Keratinocyte (primary cell): ENCODE data around the gene SERP1. TPM values are rescaled to one million over a fixed set of nuclear protein-coding genes. Genes with fewer than 3 reads are reported as not detected.

Experiments used
- DNase-seq: peaks from one replicate; pipeline ENCODE4 v3.0.0-alpha.2; 2011; ENCODE audit warnings: low read depth, missing footprints, low spot score
- FAIRE-seq: peaks from 2 replicates; lab custom pipeline; 2011; peaks lifted over from hg19 to GRCh38; lab: Jason Lieb, UNC
- H2AFZ ChIP-seq: 2 replicates; pipeline ENCODE4 v1.6.0; 2012; ENCODE audit warnings: low read length, control low read depth, inconsistent platforms; ENCODE audit not compliant: control insufficient read depth
- H3K27ac ChIP-seq: 2 replicates; pipeline ENCODE4 v1.5.1; 2011; ENCODE audit warnings: low read length; ENCODE audit not compliant: control insufficient read depth, insufficient read depth
- H3K27me3 ChIP-seq: 3 replicates; pipeline ENCODE4 v1.6.0; 2011; ENCODE audit warnings: low read length; ENCODE audit not compliant: control insufficient read depth, insufficient read depth; ENCODE audit errors: extremely low read depth
- H3K36me3 ChIP-seq, 2 experiments: 2 replicates in 1 of 2; 3 replicates in 1 of 2; pipeline ENCODE4 v1.5.1; 2011; ENCODE audit warnings: low read length in 2 of 2, mild to moderate bottlenecking in 1 of 2; ENCODE audit not compliant: control insufficient read depth in 2 of 2, insufficient read depth in 2 of 2; ENCODE audit errors: extremely low read depth in 1 of 2
- H3K4me1 ChIP-seq: 3 replicates; pipeline ENCODE4 v1.5.1; 2011; ENCODE audit warnings: low read length; ENCODE audit not compliant: control insufficient read depth, insufficient read depth; ENCODE audit errors: extremely low read depth
- H3K4me2 ChIP-seq: 3 replicates; pipeline ENCODE4 v1.6.0; 2011; ENCODE audit warnings: low read depth, low read length; ENCODE audit not compliant: control insufficient read depth, insufficient read depth; ENCODE audit errors: extremely low read depth
- H3K4me3 ChIP-seq, 3 experiments: fragments of 200-600 bp in 1 of 3; sonication (generic) in 1 of 3; 2 replicates in 2 of 3; 3 replicates in 1 of 3; pipeline ENCODE4 v1.5.1; 2011 to 2016; ENCODE audit warnings: low read length in 3 of 3, mild to moderate bottlenecking in 3 of 3, control low read depth in 2 of 3, inconsistent platforms in 1 of 3, low read depth in 1 of 3, mixed read lengths in 1 of 3, mixed run types in 1 of 3, moderate library complexity in 1 of 3; ENCODE audit not compliant: control insufficient read depth in 2 of 3, insufficient read depth in 2 of 3; ENCODE audit errors: extremely low read depth in 1 of 3
- H3K79me2 ChIP-seq: 2 replicates; pipeline ENCODE4 v1.6.0; 2012; ENCODE audit warnings: low read length; ENCODE audit not compliant: control insufficient read depth, insufficient read depth
- H3K9ac ChIP-seq: 3 replicates; pipeline ENCODE4 v1.6.0; 2011; ENCODE audit warnings: low read length; ENCODE audit not compliant: control insufficient read depth, insufficient read depth; ENCODE audit errors: extremely low read depth
- H3K9me1 ChIP-seq: 3 replicates; pipeline ENCODE4 v1.6.0; 2011; ENCODE audit warnings: low read length; ENCODE audit not compliant: control insufficient read depth, insufficient read depth; ENCODE audit errors: extremely low read depth
- H3K9me3 ChIP-seq: 2 replicates; pipeline ENCODE4 v1.5.1; 2012; ENCODE audit warnings: low read depth, low read length; ENCODE audit not compliant: control insufficient read depth
- H4K20me1 ChIP-seq: 3 replicates; pipeline ENCODE4 v1.6.0; 2011; ENCODE audit warnings: low read length; ENCODE audit not compliant: control insufficient read depth, insufficient read depth; ENCODE audit errors: extremely low read depth
- EZH2 ChIP-seq: IDR thresholded peaks from one replicate; pipeline ENCODE4 v1.6.1; 2012; ENCODE audit warnings: inconsistent platforms, mild to moderate bottlenecking, low read length, moderate library complexity
- dilution Hi-C: fragments of 300-500 bp; cut with MboI; formaldehyde crosslinking; loops from one replicate; pipeline ENCODE4 v1.7.0; 2020; ENCODE audit warnings: low sequenced_read_pairs; ENCODE audit not compliant: extremely low pct_ligation_motif_present
- polyA plus RNA-seq, 5 experiments: library from polyadenylated mRNA; depleted of rRNA in 3 of 5; stranded (reverse) in 3 of 5; stranded (forward) in 1 of 5; unstranded in 1 of 5; fragments of >200 nt; gene quantifications; 1 replicate in 1 of 5; 2 replicates in 3 of 5; 3 replicates in 1 of 5; pipeline versions ENCODE4 v1.2.1 to v1.2.3, GENCODE V29; 2011 to 2012; ENCODE audit warnings: missing spikeins in 2 of 5, low read depth in 1 of 5, low replicate concordance in 1 of 5
- TF ChIP-seq, protein P1 (sequence below), 3 experiments: IDR thresholded peaks in 1 of 3; conservative IDR thresholded peaks in 1 of 3; optimal IDR thresholded peaks in 1 of 3; 2 replicates in 2 of 3; 3 replicates in 1 of 3; pipeline versions ENCODE3 to v1.5.1; 2011; ENCODE audit warnings: low read length in 3 of 3, mild to moderate bottlenecking in 3 of 3, moderate library complexity in 2 of 3, control low read depth in 1 of 3, inconsistent platforms in 1 of 3; ENCODE audit not compliant: insufficient read depth in 2 of 3; ENCODE audit errors: extremely low read depth in 1 of 3

Gene SERP1
- polyA plus RNA-seq, 1 donor (not counting 4 experiments of a cell fraction or from before 2014, with no cell fraction given): 84.2 TPM

DNA sequence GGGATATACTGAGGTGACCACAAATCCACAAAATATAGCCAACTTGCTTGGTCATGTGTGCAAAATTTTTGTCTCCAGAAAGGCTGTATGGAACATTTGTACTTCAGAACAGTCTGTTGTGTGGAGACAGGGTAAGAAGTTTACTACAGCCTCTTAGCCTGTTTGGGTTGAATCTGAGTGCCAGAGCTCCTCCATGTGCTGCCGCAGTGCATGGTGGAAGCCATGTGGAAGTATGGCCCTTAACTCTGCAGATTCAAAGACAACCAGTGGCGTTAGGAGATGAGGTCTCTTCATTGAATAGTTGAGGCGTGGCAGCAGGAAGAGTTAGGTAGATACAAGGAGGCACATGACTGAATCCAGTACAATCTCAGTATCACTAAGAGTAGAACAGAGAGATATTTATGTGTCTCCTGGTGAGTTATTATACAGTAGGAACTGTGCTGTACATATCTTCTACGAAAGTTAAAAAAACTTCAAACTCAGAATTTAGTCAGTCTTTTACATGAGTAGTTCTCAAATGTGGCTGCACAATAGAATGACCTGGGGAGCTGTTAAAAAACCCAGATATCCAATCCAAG lies 9.7 kb upstream of the SERP1 start:
- no peak overlapping the region for H3K4me2 ChIP-seq
- H3K9me3 ChIP-seq: no peaks in the 10 kb centered on the region
- H3K4me3 ChIP-seq: no peak overlapping the region
- no peaks in the 10 kb centered on the region for H4K20me1 ChIP-seq
- H3K9me1 ChIP-seq: no peaks in the 10 kb centered on the region
- H3K27ac ChIP-seq: no peak overlapping the region
- no peaks in the 10 kb centered on the region for H3K27me3 ChIP-seq
- FAIRE-seq: no peak
- no peak overlapping the region for H3K9ac ChIP-seq
- peaks cover 64% of the 10 kb centered on the region for H3K79me2 ChIP-seq
- H3K36me3 ChIP-seq: peaks cover 10 to 18% of the 10 kb centered on the region in 2 experiments
- TF ChIP-seq EZH2: no peak
- TF ChIP-seq, protein P1, sequence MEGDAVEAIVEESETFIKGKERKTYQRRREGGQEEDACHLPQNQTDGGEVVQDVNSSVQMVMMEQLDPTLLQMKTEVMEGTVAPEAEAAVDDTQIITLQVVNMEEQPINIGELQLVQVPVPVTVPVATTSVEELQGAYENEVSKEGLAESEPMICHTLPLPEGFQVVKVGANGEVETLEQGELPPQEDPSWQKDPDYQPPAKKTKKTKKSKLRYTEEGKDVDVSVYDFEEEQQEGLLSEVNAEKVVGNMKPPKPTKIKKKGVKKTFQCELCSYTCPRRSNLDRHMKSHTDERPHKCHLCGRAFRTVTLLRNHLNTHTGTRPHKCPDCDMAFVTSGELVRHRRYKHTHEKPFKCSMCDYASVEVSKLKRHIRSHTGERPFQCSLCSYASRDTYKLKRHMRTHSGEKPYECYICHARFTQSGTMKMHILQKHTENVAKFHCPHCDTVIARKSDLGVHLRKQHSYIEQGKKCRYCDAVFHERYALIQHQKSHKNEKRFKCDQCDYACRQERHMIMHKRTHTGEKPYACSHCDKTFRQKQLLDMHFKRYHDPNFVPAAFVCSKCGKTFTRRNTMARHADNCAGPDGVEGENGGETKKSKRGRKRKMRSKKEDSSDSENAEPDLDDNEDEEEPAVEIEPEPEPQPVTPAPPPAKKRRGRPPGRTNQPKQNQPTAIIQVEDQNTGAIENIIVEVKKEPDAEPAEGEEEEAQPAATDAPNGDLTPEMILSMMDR (optimal IDR thresholded peaks at IDR 0.05 in 1 of 3, IDR thresholded peaks at IDR 0.05 in 1 of 3, conservative IDR thresholded peaks at IDR 0.05 in 1 of 3; ENCODE audit: extremely low read depth in 1 of 3, insufficient read depth in 2 of 3, low read length in 3 of 3): no peak
- dilution Hi-C loops: no loop called here
- DNase-seq: no peak
- H2AFZ ChIP-seq: no peak overlapping the region
- no peaks in the 10 kb centered on the region for H3K4me1 ChIP-seq

DNA sequence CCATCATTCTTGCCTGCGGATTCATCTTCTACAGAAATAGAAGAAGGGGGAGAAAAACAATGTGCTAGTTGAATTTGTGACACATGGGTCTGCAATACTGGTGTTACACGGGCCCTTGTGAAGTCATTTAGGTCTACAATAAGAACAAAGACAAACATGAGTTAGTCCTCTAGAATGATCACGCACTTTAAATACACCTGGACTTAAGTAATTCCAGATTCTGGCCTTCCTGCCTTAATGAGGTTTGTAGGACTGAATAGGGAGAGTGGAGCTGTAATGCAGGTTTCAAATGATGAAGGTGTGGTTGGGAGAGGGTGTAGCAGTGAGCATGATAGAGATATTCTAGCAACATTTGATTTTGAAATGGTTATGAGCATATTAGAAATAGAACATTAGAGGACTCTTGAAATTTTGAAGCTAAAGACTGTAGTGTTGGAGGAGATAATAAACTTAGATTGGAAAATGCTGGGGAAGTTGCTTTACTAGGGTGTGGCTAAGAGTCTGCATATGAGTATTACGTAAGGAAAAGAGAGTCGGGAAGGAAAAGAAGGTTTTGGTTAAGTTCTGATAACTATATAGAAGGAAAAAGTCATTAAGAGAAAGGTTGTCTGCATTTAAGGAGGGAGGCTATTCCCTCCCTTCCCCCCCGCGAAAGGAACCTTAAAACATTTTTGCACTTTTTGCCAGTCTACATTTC lies 897 bp upstream of the SERP1 start:
- FAIRE-seq (peak; percentile 65), DNase-seq (no peak)
- dilution Hi-C loops: no loop called here
- H2AFZ ChIP-seq: peak overlapping the region; percentile 94
- H4K20me1 ChIP-seq: peaks cover 2% of the 10 kb centered on the region
- peaks cover 84% of the 10 kb centered on the region for H3K79me2 ChIP-seq
- H3K36me3 ChIP-seq: peaks cover 3 to 7% of the 10 kb centered on the region in 2 experiments
- peak overlapping the region; percentile 94 to 99 (median 98) for H3K4me3 ChIP-seq
- peak overlapping the region; percentile 95 for H3K4me2 ChIP-seq
- peaks cover 23% of the 10 kb centered on the region for H3K4me1 ChIP-seq
- H3K27ac ChIP-seq: peak overlapping the region; percentile 99
- TF ChIP-seq, protein P1 (optimal IDR thresholded peaks at IDR 0.05 in 1 of 3, IDR thresholded peaks at IDR 0.05 in 1 of 3, conservative IDR thresholded peaks at IDR 0.05 in 1 of 3; ENCODE audit: extremely low read depth in 1 of 3, insufficient read depth in 2 of 3, low read length in 3 of 3): no peak
- no peak for TF ChIP-seq EZH2
- no peaks in the 10 kb centered on the region for H3K9me3 ChIP-seq
- no peaks in the 10 kb centered on the region for H3K9me1 ChIP-seq
- H3K9ac ChIP-seq: peak overlapping the region; percentile 98
- H3K27me3 ChIP-seq: no peaks in the 10 kb centered on the region
